GM18909 (cell line): ENCODE data around the gene PPP1R14D.

Experiments
- ATAC-seq: cut with Tn5 transposase; IDR thresholded peaks from one replicate; pipeline ENCODE4 v1.9.1; 2021; ENCODE audit warnings: mild to moderate bottlenecking; ENCODE audit not compliant: unreplicated experiment, poor library complexity

Gene PPP1R14D

DNA sequence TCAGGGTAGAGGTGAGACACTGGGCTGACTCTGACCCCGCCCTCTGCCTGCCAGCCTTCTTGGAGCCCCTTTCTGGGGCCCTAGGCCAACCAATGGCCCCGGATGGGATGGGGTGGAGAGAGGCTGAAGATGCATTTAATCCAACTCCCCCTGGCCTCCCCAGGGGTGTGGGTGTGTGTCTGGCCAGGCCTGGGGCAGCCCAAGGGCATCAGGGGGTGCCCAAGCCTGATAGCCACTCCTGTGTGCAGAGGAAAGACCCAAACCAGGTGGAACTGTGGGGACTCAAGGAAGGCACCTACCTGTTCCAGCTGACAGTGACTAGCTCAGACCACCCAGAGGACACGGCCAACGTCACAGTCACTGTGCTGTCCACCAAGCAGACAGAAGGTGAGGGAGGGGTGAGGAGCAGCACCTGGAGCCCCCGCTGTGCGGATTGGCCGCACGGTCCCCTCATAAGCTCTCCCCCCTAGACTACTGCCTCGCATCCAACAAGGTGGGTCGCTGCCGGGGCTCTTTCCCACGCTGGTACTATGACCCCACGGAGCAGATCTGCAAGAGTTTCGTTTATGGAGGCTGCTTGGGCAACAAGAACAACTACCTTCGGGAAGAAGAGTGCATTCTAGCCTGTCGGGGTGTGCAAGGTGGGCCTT lies 24.9 kb upstream of the PPP1R14D start:
- ATAC-seq: no peak

DNA sequence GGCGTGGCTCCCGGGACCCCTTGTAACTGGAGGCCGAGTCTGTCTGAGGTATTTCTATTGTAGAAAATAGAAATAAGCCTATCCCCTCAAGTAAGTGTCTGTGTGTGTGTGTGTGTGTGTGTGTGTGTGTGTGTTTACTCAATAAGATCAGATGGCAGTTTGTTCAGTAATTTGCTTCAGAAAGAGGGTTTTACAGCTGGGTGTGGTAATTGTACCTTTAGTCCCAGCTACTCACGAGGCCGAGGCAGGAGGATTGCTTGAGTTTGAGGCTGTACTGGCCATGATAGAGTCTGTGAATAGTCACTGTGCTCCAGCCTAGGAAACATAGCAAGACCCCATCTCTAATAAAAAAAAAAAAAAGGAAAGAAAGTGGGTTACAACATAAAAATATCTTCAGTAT lies 24.0 kb upstream of the PPP1R14D start:
- no peak for ATAC-seq

DNA sequence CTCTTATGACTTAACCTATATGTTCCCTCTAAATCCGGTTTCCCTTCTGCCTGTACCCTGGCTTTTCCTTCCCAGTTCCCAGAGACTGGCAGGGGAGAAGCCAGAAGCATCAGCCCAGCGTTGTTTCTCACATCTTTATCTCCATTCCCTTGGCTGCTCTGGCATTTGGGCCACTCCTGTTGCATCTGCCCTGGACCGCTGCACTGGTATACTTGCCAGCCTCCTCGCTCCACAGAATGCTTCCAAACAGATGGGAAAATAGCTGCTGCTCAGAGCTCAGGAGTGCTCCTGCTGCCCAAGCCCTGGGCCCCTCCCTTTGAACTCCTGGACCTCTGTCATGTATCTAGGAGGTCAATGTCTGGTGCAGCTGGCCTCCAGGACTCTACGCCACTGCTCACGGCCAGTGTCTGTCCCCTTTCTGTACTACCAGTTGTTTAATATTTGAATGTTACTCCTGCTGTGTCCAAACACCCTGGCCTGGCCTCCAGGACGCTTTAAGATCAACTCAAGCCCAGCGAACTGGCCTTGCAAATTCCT lies 22.1 kb upstream of the PPP1R14D start:
- no peak for ATAC-seq

DNA sequence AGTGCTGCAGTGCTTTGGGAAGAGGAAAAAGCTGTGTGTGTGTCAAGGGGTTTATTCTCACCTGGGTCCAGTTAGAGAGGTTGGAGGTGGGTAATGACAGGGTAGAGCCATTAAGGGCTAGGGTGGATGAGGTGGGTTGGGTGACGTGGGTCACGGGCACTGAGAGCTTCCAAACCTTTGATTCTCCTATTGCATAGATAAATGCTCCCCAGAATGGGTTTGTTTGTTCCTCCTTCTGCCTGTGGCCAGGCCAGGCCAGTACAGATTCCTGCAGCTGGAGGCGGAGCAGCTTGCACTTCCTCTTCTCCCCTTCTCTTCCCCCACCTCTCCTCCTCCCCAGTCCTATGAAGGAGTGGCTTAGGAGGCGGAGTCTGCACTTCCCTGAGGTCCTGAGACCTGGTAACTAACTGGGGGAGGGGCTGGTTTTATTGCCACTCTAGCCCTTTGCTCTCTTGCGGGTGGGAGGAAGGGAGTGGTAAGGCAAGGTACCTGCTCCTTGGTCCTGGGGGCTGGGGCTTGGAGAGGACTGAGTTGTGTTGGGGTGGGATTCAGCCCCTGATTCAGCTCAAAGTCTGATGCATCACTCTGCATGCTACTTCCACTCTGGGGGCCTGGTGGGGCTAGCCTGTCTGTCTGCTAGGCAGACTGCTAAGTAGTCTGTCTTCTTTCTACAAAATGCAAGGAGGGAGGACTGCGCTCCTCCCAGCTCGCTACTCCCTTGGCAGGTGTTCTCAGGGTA lies 18.9 kb upstream of the PPP1R14D start:
- peak; percentile 58 for ATAC-seq

DNA sequence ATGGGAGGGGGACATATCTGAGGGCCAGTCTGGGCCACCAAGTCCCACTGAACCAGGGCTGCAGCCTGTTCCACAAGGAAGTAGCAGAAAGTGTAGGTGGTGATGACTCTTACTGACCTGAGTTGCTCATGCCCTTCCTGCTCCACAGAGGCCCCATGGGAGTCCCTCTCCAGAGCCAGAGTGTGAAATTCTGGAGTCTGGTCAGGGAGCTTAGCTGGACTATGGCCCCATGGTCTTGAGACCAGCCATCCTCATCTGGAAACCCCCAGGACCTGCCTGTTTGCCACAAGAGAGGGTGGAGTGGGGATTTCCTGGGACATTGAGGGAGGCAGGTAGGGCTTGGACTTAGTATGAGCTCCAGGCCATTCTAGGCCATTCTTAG lies 18.3 kb upstream of the PPP1R14D start:
- peak; percentile 15 for ATAC-seq

DNA sequence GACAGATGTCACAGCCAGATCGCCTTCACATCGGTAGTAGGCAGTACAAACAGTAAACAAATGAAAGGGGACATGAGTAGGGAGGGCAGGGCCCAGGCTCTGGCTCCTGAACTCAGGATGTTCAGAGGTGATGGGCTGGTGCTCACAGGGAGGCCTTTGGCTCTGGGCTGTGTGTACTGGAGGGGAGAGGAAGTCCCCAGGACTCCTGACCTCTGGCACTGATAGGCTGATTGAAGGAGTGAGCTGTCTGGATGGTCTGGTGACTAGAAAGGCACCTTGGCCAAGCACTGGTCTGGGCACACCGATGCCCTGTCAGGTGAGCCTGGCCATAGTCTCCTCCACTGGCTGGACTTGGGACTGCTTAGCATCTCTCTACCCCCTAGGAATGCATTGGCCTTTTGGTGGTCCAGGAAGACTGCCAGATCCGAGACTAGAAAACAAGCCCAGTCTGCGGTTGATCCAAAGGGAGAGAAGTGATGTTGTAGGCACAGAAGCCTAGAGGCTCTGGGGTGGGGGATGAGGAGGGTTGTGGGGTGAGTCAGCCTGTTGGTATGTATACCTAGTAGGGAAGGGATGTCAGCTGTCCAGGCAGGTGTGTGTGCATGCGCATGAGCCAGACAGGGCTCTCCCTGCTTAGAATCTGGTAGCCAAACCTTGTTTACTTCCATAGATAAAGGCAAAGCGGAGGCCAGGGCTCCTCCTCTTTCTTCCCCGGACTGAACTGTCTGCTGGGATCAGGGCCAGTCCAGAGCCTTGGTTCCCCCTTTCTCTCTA lies 17.2 kb upstream of the PPP1R14D start:
- ATAC-seq: no peak

DNA sequence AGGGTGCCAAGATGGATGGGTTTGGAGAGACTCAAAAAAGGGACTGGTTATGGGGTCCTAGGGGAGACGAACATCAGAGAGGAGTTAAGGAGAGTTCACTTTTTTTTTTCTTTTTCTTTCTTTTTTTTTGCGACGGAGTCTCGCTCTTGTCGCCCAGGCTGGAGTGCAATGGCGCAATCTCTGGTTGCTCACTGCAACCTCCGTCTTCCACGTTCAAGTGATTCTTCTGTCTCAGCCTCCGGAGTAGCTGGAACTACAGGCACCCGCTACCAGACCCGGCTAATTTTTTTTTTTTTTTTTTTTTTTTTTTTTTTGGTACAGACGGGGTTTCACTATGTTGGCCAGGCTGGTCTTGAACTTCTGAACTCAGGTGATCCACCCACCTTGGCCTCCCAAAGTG lies 16.5 kb upstream of the PPP1R14D start:
- ATAC-seq: no peak

DNA sequence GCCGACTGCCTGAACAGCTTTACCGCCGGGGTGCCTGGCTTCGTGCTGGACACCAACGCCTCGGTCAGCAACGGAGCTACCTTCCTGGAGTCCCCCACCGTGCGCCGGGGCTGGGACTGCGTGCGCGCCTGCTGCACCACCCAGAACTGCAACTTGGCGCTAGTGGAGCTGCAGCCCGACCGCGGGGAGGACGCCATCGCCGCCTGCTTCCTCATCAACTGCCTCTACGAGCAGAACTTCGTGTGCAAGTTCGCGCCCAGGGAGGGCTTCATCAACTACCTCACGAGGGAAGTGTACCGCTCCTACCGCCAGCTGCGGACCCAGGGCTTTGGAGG lies 16.2 kb upstream of the PPP1R14D start:
- ATAC-seq: no peak

DNA sequence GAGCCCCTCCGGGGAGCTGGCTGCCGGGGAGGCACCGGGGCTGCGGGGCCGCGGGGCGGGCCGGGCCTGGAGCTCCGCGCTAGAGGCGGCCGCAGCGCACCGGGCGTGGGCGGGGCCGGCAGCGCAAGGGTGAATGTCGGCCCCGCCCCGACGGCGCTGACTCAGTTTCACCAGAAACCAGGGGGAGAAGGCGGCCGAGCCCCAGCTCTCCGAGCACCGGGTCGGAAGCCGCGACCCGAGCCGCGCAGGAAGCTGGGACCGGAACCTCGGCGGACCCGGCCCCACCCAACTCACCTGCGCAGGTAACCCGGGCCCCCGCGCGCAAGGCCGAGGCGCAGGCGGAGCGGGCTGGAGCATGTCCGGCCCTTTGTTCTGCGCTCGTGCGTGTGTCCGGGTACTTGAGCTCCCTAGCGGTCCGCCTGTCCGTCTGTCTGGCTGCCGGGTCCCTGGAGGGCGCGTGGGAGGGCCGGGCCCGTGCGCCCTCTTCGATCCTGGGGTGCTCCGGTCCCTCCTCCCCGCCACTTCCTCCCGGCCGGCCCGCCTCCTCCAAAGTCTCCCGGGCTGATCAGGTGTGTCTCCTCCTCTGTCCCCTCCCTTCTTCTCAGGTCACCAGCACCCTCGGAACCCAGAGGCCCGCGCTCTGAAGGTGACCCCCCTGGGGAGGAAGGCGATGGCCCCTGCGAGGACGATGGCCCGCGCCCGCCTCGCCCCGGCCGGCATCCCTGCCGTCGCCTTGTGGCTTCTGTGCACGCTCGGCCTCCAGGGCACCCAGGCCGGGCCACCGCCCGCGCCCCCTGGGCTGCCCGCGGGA lies 15.6 kb upstream of the PPP1R14D start, which contains the start of gene SPINT1:
Gene SPINT1, plus strand, starts transcription at position 164 of the 811 bp plus-strand sequence. Its CDS starts 507 bp downstream, at position 671.
- no peak for ATAC-seq

DNA sequence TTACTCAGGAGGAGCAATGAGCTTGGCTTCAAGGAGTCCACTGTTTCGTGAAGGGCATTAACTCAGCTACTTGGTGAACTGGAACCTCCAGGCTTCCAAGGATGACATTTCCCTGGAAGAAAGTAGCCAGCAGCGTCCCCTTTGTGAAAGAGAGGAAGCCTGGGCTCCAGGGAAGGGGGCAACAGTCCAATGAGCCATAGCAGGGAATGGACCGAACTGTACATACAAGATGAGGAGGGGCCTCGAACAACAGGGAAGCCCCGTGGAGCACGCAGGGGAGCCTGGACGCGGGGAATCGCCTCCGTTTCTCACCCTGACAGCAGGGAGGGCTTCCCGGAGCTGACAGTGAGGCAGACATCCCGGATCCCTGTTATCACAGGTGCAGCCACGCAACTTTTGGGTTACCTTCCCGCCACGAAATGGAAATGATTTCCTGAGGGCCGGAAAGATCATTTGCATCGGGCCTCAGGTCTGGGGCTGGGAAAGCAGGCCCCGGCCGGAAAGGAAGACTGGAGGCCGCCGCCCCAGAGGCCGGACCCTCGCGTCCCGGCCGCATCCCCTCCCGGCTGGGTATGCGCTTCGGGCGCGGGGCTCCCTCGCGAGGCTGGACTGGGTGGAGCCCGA lies 14.9 kb upstream of the PPP1R14D start:
- no peak for ATAC-seq

DNA sequence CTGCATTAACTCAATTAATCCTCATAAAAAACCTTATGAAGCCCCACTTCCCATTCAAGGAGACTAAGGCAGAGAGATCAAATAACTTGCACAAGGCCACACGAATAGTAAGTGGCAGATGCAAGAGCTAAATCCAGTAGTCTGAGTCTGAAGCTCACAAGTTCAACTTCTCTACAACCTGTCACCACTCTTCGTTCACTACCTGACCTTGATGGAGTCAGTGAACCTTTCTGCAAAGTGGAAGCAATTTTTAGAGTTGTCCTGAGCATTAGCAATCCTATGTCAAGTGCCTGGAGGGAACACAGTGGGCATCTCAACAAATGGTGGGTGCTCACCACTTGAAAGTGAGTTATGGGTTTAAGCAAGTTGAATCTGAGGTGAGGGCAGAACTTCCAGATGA lies 13.2 kb upstream of the PPP1R14D start:
- no peak for ATAC-seq

DNA sequence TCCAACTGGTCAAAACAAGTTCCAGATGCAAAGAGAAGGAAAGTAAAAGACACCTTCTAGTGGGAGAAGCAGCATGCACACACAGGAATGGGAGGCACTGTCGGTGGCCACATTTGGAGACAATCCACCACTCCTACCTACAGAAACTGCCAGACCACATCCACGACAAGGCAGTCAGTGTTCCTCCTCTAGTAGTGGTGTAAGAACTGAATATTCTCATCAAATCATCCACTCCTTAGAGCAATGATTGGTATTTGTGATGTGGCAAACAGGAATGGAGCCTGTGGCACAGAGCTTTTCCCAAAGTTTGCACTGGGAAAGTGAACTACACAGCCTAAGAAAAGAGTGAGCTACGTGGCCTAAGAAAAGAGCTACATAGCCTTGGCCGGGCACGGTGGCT lies 10.2 kb upstream of the PPP1R14D start:
- no peak for ATAC-seq

DNA sequence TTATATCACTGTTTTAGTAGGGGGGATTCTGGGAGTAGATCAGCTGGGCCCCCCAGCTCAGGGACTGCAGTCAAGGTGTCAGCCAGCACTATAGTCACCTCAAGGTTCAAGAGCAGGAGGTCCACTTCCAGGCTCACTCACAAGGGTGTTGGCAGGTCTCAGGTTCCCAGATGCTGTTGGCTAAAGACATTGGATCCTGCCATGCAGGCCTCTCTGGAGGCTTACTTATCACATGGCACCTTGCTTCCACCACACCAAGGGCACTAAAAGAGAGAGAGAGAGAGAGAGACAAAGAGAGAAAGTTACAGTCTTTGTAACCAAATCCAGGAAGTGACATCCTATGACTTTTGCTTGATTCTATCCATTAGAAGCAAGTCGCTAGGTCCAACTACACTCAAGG lies 7.5 kb upstream of the PPP1R14D start:
- ATAC-seq: no peak

DNA sequence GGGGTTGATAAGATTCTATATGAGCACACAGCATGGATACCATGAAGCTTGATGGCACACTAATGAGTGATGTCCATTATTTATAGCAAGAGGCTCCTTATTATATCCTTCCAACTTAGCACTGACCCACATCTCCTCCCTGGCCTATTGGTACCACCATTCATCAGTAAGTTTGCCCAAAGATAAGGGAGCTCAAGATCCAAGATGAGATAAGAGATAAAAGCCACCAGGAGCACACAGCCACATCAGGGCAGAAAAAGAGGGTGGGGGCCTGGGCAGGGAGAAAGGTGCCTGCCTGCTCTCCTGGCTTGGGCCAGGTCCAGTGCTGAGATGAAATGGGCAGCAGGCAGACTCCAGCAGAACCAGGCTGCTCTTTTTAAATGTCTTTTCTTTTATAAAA lies 4.4 kb upstream of the PPP1R14D start:
- no peak for ATAC-seq

DNA sequence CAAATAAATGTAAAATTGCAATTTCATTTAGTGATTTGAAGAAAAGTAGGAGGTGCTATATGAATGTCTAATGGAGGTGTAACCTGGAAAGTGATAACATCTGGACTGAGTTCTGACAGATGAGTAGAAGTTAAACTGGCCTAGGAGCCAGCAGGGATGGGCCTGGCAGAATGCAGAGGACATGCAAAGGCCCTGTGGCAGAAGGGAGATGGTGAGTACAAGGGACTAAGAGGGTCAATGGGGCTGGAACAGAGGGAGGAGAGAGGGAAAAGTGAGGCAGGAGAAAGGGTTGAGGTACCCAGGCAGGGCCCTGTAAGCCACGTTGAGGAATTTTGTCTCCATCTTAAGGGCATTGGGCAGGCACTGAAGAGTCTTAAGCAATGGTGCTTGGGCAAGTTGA lies 3.4 kb upstream of the PPP1R14D start:
- ATAC-seq: no peak

DNA sequence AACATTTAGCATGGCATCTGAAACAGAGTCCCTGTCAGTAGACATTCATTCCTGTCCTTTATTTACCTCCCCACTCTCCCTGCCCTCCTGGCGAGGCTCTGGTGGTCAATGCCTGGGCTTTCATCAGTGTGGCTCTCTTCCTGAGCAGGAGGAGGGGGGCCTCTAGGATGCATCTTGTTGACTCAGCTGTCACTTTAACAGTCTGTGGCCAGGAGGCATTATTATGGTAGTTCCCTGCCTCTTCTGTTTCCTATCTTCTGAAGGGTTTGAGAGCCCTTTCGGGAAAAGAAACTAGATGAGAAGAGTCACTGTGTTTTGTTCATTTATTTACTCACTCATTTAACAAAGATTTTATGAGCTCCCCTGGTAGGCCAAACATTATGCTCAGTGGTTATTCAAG lies 2.4 kb upstream of the PPP1R14D start:
- no peak for ATAC-seq

DNA sequence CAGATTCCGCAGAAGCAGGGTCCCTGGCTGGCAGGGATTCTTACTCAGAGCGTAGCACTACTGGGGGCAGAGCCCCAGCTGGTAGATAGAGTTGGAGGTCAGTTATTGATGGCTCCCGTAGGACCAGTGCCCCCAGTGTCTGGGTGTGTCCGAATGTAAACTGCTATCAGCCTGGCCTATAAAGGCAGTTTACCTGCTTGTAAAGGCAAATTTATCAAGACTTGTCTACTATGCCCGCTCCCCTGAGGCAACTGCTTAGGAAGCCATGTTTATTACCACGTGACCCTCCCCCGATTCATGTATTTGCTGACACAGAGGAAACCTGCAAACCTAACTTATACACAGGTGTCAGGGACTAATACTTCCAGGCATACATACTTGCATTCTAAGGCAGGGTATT lies 607 bp upstream of the PPP1R14D start:
- no peak for ATAC-seq

DNA sequence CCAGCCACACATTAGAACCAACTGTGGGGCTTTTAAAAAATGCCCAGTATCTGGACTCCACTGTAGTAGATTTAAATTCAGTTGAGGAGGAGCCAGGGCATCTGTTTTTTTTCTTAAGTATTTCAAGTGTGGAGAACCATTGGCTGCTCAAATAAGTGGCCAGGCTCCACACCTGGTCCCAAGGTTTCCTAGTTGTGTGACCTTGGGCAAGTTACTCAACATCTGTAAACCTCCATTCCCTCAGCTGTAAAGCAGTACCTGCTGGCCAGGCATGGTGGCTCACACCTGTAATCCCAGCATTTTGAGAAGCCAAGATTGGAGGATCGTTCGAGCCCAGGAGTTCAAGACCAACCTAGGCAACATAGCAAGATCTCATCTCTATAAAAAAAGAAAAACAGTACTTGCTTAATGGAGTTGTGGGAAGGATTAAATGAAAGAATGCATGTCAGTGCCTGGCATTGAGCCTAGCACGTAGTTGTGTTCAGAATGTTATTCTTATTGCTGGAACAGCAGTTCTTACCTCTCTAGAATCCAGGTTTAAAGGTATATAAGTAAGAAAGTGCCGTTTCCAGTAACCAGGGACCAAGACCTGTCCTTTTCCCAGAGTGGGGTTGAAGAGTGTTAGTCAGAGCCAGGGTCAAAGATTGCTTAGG lies 2.0 kb downstream of the PPP1R14D start:
- no peak for ATAC-seq

DNA sequence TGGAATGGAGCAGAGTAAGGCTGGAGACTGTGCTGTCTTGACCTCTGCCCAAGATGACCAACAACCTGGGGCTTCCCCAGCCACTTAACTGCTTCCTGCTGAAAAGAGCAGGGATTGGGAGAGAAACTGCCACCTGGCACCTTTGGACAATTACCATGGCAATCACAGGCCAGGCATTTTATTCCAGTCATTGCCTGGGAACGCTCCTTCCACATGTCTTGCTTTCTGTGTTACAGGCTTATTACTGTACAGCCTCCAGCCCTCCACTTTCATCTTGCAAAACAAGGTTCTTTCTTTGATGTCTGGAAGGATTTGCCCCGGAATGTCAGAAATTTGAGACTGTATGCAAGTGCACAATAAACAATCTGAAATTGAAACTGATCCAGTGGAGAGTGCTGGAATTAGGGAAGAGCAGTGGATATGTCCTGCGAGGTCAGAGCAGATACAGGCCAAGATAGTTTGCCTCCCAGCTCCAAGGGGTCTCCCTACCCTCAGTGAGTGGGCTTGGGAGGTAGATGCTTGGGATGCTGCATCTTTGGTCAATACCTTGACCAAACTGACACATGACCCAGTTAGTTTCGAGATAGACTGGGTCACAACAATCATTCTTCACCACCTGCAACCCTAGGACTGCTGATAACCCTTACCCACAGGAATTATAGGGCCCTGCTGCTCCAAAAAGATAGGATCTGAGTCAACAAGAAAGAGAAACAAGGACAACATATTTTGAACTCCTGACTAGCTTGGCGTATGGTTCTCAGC lies 2.7 kb downstream of the PPP1R14D start:
- no peak for ATAC-seq
